OCI-LY7 (cell line): ENCODE data around the gene ABCA13.

ENCODE experiments used
- CTCF ChIP-seq: fragments of 200-600 bp; sonication (generic); conservative IDR thresholded peaks from 2 replicates; pipeline ENCODE4 v1.5.1; 2014; ENCODE audit warnings: mild to moderate bottlenecking, antibody characterized with exemption, low read length, moderate library complexity, mixed read lengths
- EZH2phosphoT487 ChIP-seq: fragments of 200-600 bp; sonication (generic); IDR thresholded peaks from 2 replicates; pipeline ENCODE4 v1.6.1; 2018; ENCODE audit warnings: low read depth, borderline replicate concordance, mild to moderate bottlenecking, mixed run types, antibody characterized with exemption, low read length, moderate library complexity, mixed read lengths

GRCh38 chr7:48472640-48473039 lies 301.4 kb downstream of the ABCA13 start:
- no peak for TF ChIP-seq CTCF
- TF ChIP-seq EZH2phosphoT487, result no peak
